Spleen (tissue), 7 donors: Measurements from ENCODE around the gene TRIM25.

Experiments used
- POLR2A ChIP-seq, 3 donors: fragments of 450-650 bp; IDR thresholded peaks; one replicate each; pipeline ENCODE4 v1.5.1; 2017; ENCODE audit warnings: antibody characterized with exemption in 3 of 3, mild to moderate bottlenecking in 1 of 3
- POLR2AphosphoS5 ChIP-seq, 3 donors: sonication (generic); formaldehyde crosslinking; IDR thresholded peaks; one replicate each; pipeline ENCODE4 v1.5.1; 2017; ENCODE audit warnings: antibody characterized with exemption in 3 of 3
- TF ChIP-seq, protein P1 (sequence below), 11 experiments: fragments of 200-600 bp in 7 of 11; fragments of 450-650 bp in 4 of 11; sonication (generic) in 4 of 11; IDR thresholded peaks in 8 of 11; conservative IDR thresholded peaks in 3 of 11; 1 replicate in 7 of 11; 2 replicates in 4 of 11; pipeline versions ENCODE4 v1.4.0 to v1.8.0; 2016 to 2021; ENCODE audit warnings: antibody characterized with exemption in 11 of 11, inconsistent platforms in 4 of 11, mild to moderate bottlenecking in 1 of 11
- donor health status: DM: no; HTN: no; CAD: no; lungs with moderate emphysema.
- donor health status: DM: no; HTN: no; CAD: no.
- donor health status: DM: no; HTN: no; CAD: no.

DNA sequence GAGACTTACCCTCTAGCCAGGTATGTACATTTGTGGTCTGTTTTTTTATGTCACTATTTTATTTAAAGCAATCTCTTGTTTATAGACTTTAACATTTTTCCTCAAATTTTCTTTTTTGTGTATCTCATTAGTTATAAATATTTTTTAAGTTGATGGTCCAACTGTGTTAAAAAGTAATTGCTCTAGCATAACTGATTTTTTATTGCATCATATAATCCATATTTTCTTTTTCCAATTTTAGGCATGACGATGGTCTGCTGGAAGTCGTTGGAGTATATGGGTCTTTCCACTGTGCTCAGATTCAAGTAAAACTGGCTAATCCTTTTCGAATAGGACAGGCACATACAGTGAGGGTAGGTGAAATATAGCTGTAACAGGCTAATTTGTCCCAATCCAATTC is 52.0 kb downstream of the TRIM25 start:
- TF ChIP-seq, protein P1, sequence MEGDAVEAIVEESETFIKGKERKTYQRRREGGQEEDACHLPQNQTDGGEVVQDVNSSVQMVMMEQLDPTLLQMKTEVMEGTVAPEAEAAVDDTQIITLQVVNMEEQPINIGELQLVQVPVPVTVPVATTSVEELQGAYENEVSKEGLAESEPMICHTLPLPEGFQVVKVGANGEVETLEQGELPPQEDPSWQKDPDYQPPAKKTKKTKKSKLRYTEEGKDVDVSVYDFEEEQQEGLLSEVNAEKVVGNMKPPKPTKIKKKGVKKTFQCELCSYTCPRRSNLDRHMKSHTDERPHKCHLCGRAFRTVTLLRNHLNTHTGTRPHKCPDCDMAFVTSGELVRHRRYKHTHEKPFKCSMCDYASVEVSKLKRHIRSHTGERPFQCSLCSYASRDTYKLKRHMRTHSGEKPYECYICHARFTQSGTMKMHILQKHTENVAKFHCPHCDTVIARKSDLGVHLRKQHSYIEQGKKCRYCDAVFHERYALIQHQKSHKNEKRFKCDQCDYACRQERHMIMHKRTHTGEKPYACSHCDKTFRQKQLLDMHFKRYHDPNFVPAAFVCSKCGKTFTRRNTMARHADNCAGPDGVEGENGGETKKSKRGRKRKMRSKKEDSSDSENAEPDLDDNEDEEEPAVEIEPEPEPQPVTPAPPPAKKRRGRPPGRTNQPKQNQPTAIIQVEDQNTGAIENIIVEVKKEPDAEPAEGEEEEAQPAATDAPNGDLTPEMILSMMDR (IDR thresholded peaks at IDR 0.05 in 8 of 11, conservative IDR thresholded peaks at IDR 0.05 in 3 of 11) = no peak
- no peak for TF ChIP-seq POLR2AphosphoS5 (IDR thresholded peaks at IDR 0.05)
- no peak for TF ChIP-seq POLR2A (IDR thresholded peaks at IDR 0.05)
